NCI-H526 (cell line): ENCODE data around the gene LRRC3.
"Not testable (repeated sequence)": the region's sequence is repeated elsewhere in the genome, so short reads cannot be mapped to it uniquely, and the experiment has no call there.

Source experiments
- DNase-seq, 2 experiments: peaks; one replicate each; lab custom pipeline; 2025; lab: John Stamatoyannopoulos, UW

The LRRC3 gene

GRCh38 chr21:44497703-44498126 lies 42.4 kb downstream of the LRRC3 start:
- peak; percentile 53 to 60 for DNase-seq

- no peak for DNase-seq
Measured at GRCh38 chr21:44498280-44499210, 43.2 kb downstream of the LRRC3 start.

GRCh38 chr21:44499211-44499560 lies 43.9 kb downstream of the LRRC3 start:
- no peak for DNase-seq

- DNase-seq: no peak
Measured at GRCh38 chr21:44499631-44500030, 44.3 kb downstream of the LRRC3 start.

- DNase-seq: no peak
Measured at GRCh38 chr21:44500111-44500510, 44.8 kb downstream of the LRRC3 start.

- DNase-seq: no peak
Measured at GRCh38 chr21:44502171-44502958, 47.1 kb downstream of the LRRC3 start.

- DNase-seq: not testable (repeated sequence)
Measured at GRCh38 chr21:44503006-44503889, 47.9 kb downstream of the LRRC3 start.

- no peak for DNase-seq
Measured at GRCh38 chr21:44503901-44504399, 48.6 kb downstream of the LRRC3 start.

GRCh38 chr21:44505673-44506278 lies 50.5 kb downstream of the LRRC3 start:
- no peak for DNase-seq

- DNase-seq: no peak
Measured at GRCh38 chr21:44506279-44507255, 51.3 kb downstream of the LRRC3 start.

GRCh38 chr21:44507673-44508425 lies 52.5 kb downstream of the LRRC3 start:
- no peak for DNase-seq

- no peak for DNase-seq
Measured at GRCh38 chr21:44508426-44508710, 53.1 kb downstream of the LRRC3 start.

- no peak for DNase-seq
Measured at GRCh38 chr21:44508711-44509445, 53.6 kb downstream of the LRRC3 start.

- DNase-seq: peak; percentile 77 to 81
Measured at GRCh38 chr21:44509539-44509938, 54.2 kb downstream of the LRRC3 start.

GRCh38 chr21:44510109-44510507 lies 54.8 kb downstream of the LRRC3 start:
- no peak for DNase-seq

GRCh38 chr21:44510508-44511218 lies 55.4 kb downstream of the LRRC3 start:
- peak; percentile 68 to 89 for DNase-seq

- DNase-seq: no peak
Measured at GRCh38 chr21:44511219-44511937, 56.1 kb downstream of the LRRC3 start.
